CD4-positive, alpha-beta T cell treated with Interleukin-2 at 100 ng/mL for 4 hours (primary cell): ENCODE data around the gene SLC26A1.
"Not testable (repeated sequence)": the region's sequence is repeated elsewhere in the genome, so short reads cannot be mapped to it uniquely, and the experiment has no call there.

ENCODE experiments used
- DNase-seq: peaks from one replicate; pipeline ENCODE4 v3.0.0-alpha.2; 2020; ENCODE audit warnings: low spot score

The SLC26A1 gene

DNA sequence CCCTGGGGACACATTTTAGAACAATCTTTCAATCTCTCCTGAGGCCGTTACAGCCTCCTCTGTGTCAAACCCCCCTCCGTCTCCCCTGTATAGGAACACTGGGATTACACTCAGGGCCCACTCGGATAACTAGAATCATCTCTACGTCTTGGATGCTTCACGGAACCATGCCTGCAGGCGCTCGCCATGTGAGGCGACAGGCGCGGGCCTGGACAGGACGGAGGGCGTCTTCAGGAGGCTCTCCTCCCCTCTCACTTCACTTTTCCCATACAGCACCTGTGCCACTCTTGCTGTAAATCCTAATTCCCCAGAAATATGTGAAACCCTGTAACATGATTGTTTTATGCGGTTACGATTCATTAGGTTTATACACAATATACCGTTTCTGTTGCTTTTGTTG is 10.4 kb downstream of the SLC26A1 start:
- no peak for DNase-seq

- DNase-seq = no peak
Measured at GRCh38 chr4:982291-982690, 10.9 kb downstream of the SLC26A1 start.

GRCh38 chr4:978957-979701 is 14.1 kb downstream of the SLC26A1 start:
- no peak for DNase-seq

- not testable (repeated sequence) for DNase-seq
Measured at GRCh38 chr4:976016-976415, 17.2 kb downstream of the SLC26A1 start.

- DNase-seq = no peak
Measured at GRCh38 chr4:974668-975067, 18.5 kb downstream of the SLC26A1 start.

- DNase-seq = peak; percentile 90
Measured at GRCh38 chr4:973431-974397, 19.5 kb downstream of the SLC26A1 start, which contains the start of gene DGKQ. Gene DGKQ, minus strand, starts transcription at chr4:973569. Its CDS starts 87 bp downstream, at chr4:973482.

GRCh38 chr4:972651-973424 is 20.4 kb downstream of the SLC26A1 start:
- DNase-seq = peak; percentile 52

GRCh38 chr4:971666-972500 is 21.3 kb downstream of the SLC26A1 start:
- no peak for DNase-seq

DNA sequence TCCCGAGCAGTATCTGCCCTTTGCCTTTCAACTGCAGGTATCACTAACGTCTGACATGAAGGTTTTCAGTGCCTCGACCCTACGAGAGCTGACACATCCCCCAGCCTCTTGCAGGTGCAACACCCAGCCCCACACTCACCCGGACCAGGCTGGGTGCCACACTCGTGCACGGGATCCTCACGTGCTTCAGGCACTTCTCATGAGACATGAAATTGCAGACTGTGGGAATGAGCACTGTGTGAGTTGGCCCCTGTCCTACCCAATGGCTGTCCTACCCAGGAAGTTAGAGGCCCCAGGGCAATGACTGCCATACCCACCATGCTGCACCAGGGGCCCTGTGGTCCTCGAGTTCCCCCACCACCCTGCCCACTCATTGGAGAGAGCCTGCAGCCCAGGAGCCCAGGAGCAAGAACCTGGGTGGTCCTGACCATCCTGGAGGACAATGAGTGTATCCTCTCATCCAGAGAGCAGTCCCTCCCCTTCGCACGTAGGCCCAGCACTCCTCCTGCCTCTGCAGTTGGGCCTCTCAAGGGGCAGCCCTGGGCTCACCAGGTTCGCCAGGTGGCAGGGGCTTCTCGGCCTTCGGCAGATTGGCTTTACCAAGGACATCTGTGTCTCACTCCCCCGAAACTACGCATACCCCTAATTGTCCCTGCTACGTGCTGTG is 22.2 kb downstream of the SLC26A1 start:
- no peak for DNase-seq

DNA sequence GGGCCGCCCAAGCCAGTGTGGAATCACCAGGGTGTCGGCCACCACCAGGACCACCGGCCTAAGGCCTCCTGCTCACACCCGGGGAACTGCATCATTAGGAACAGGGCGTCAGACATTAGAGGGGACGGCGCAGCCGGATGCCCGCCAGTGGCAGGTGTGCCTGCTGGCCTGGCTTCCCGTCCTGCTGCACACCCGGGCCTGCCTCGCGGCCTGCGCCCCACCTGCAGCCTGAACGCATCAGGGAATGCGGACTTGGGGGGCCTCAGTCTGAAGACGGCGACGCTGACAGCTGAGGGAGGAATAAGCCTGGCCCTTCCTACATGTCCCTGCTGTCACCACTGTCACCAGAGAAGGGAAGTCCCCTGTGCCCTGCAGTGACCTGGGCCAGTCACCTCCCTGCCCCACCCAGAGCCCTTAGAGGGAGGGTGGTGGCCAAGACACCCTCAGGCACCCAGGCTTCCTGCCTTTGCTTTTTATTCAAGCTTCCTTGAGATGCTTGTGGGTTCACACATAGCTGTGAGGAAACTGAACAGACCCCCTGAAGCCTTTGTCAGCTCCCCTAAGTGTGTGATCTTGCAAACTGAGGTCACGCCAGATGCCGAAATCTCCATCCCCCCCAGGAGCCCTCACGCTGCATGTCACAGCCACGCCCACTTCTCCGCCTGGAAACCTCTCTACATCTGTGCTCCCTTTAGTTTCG is 23.0 kb downstream of the SLC26A1 start:
- DNase-seq = peak; percentile 62

GRCh38 chr4:968621-969394 is 24.4 kb downstream of the SLC26A1 start:
- no peak for DNase-seq

DNA sequence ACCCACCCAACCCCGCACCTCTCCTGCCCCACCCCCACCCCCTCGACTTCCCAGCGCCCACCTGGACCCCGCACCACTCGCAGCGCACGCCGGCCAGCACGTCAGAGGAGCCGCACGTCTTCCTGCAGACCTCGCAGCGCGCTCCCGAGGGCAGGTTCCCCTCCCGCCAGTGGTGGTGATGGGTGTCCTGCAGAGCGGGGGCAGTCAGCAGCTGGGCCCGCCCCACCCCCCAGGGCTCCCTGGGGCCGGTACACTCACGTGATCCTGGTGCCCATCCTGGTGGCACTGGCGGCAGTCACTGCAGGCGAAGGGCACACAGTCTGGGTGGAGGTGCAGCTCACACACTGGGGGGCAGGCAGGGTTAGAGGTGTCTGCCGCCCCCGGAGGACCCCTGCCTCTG is 25.0 kb downstream of the SLC26A1 start:
- no peak for DNase-seq

DNA sequence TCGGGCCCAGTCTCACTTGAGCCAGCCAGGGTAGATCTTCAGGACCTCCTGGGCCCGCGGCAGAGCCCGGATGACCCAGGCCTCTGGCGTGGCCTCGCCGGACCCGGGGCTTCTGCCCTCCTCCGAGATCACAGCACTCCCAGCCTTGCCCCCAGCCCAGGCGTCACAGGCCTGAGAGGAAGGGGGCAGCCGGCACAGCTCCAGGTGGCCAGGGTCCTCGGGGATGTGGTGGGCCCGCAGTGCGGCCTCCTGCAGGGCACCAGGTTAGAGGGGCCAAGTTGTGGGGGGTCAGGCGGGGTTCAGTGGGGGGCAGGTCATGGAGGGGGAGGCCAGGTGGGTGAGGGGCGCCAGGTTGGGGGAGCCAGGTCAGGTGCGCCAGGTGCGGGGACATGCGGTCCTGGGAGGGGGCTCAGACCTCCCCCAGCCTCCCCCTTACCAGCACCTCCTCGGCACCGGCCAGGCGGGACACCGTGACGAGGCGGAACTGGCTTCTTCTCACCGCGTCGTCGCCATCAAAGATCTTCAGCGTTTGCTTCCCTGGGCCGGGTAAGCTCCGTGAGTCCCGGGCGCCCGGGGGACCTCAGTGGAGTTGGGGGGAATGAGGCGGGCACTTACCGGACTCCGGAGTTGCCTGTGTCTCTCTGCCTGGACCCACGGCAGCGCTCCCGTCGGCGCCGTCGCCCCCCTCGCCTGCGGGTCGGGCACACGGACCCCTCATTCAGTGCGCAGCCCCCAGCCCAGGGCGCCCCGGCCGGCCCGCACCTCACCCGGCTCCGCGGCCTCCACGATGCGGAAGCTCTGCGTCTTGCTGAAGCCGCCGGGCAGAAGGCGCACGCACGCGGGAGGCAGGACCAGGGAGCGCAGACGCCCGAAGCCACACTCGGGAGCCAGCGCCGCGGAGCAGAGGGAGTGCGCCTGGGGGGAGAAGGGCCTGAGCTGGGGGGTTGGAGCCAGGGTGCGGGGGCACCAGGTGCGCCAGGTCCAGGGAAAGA is 25.8 kb downstream of the SLC26A1 start:
- DNase-seq = no peak

- no peak for DNase-seq
Measured at GRCh38 chr4:966266-967112, 26.7 kb downstream of the SLC26A1 start.

DNA sequence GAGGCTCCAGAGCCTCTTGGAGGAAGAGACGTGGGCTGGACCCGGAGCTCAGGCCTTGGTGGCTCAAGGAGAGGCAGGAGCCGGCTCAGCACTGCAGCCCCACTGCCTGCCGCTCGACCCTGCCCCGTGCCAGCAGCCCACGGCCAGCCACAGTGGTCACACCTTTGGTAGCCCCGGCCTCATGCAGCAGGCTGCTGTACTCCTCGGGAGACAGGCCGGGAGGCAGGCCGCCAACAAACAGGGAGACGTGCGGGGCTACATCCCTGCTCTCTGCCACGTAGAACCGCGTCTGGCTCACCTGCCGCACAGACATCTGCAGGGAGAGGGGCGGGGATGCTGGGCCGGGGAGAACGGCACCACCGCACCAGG is 27.5 kb downstream of the SLC26A1 start:
- DNase-seq = no peak

DNA sequence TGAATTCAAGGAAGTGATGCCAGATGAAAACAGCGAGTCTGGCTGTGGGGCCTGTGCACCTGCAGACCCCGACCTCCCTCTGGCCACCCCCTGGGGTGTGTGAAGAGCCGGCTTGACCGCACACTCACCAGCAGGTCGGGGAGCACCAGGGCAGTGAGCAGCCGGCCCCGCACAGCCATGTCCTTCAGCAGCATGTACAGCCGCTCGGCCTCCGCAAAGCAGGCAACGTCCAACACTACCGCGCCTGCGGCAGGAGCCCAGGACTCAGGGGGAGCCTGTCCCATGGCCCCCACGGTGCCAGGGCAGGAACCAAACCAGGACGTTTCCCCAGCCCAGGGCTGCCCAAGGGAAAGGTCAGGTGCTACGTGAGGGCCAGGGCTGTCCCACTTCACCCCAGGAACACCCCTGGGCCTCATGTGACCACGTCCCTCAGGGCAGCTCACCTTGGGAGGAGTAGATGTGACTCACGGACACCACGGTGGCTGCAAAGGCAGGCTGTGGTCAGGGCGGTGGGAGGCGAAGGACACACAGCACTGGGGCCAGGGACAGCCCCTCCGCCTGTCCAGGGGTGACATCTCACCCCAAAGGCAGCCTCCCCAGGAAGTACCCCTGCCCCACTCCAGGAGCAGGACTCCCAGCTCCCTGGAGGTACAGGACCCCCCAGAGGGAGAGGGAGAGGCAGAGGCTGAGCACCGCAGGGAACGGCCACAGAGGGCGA is 28.0 kb downstream of the SLC26A1 start:
- DNase-seq = no peak
